HEK293 (cell line): ENCODE data around the gene SYNDIG1.

Experiments
- CTCF ChIA-PET: fragments of 350-600 bp; formaldehyde crosslinking; extraction: SDS; loops from one replicate; lab custom pipeline; 2021; ENCODE audit warnings: antibody characterized with exemption; lab: Yijun Ruan, JAX
- POLR2A ChIA-PET: fragments of 300-600 bp; formaldehyde crosslinking; extraction: SDS; loops from one replicate; lab custom pipeline; 2020; ENCODE audit warnings: antibody characterized with exemption, inconsistent platforms; lab: Yijun Ruan, JAX
- H3K27ac ChIP-seq: fragments of 200-500 bp; sonication (Bioruptor generic); 2 replicates; pipeline ENCODE4 v1.5.1; 2014; ENCODE audit warnings: low read depth, low read length, control low read depth, inconsistent platforms; ENCODE audit errors: extremely low read depth
- H3K36me3 ChIP-seq, 2 experiments: fragments of 200-500 bp in 1 of 2; sonication (Bioruptor generic) in 1 of 2; 1 replicate in 1 of 2; 2 replicates in 1 of 2; pipeline ENCODE4 v1.5.1; 2014 to 2017; ENCODE audit warnings: inconsistent platforms in 2 of 2, low read length in 2 of 2; ENCODE audit not compliant: control insufficient read depth in 2 of 2, insufficient read depth in 1 of 2
- H3K4me1 ChIP-seq: fragments of 200-500 bp; sonication (Bioruptor generic); 2 replicates; pipeline ENCODE4 v1.5.1; 2014; ENCODE audit warnings: mild to moderate bottlenecking, low read length, inconsistent platforms; ENCODE audit not compliant: control insufficient read depth, insufficient read depth
- H3K4me3 ChIP-seq: 2 replicates; pipeline ENCODE4 v1.5.1; 2011; ENCODE audit warnings: low read depth, mild to moderate bottlenecking, control low read depth, low read length, moderate library complexity
- H3K9me3 ChIP-seq: fragments of 200-500 bp; sonication (Bioruptor generic); 2 replicates; pipeline ENCODE4 v1.5.1; 2014; ENCODE audit warnings: low read depth, low read length, inconsistent platforms; ENCODE audit not compliant: control insufficient read depth, insufficient read depth
- GFI1B ChIP-seq: fragments of 450-650 bp; formaldehyde crosslinking; IDR thresholded peaks from 2 replicates; pipeline ENCODE4 v1.5.1; 2016; ENCODE audit warnings: missing biosample characterization, missing genetic modification characterization
- HOXD13 ChIP-seq: sonication (generic); formaldehyde crosslinking; IDR thresholded peaks from 2 replicates; pipeline ENCODE4 v1.8.0; 2022; ENCODE audit warnings: missing genetic modification reagents, borderline replicate concordance
- REPIN1 ChIP-seq: fragments of 450-650 bp; formaldehyde crosslinking; IDR thresholded peaks from 2 replicates; pipeline ENCODE4 v1.5.1; 2017; ENCODE audit warnings: missing biosample characterization, missing genetic modification characterization, low read depth
- WT1 ChIP-seq: fragments of 450-650 bp; formaldehyde crosslinking; IDR thresholded peaks from 2 replicates; pipeline ENCODE4 v1.5.1; 2016; ENCODE audit warnings: missing biosample characterization, missing genetic modification characterization
- ZBTB20 ChIP-seq: fragments of 450-650 bp; formaldehyde crosslinking; IDR thresholded peaks from 2 replicates; pipeline ENCODE4 v1.5.1; 2016; ENCODE audit warnings: missing biosample characterization, missing genetic modification characterization
- ZFHX2 ChIP-seq: fragments of 450-650 bp; formaldehyde crosslinking; conservative IDR thresholded peaks from 2 replicates; pipeline ENCODE4 v1.5.1; 2016; ENCODE audit warnings: missing biosample characterization, missing genetic modification characterization
- ZNF10 ChIP-seq: fragments of 450-650 bp; formaldehyde crosslinking; IDR thresholded peaks from 2 replicates; pipeline ENCODE4 v1.5.1; 2017; ENCODE audit warnings: missing biosample characterization, missing genetic modification characterization
- ZNF16 ChIP-seq: fragments of 450-650 bp; formaldehyde crosslinking; IDR thresholded peaks from 2 replicates; pipeline ENCODE4 v1.5.1; 2016; ENCODE audit warnings: low read depth, missing biosample characterization, missing genetic modification characterization
- ZNF23 ChIP-seq: fragments of 450-650 bp; formaldehyde crosslinking; IDR thresholded peaks from 2 replicates; pipeline ENCODE4 v1.5.1; 2016; ENCODE audit warnings: missing biosample characterization, missing genetic modification characterization, borderline replicate concordance
- ZNF280C ChIP-seq: fragments of 450-650 bp; formaldehyde crosslinking; IDR thresholded peaks from 2 replicates; pipeline ENCODE4 v1.5.1; 2016; ENCODE audit warnings: missing biosample characterization, missing genetic modification characterization
- ZNF292 ChIP-seq: fragments of 450-650 bp; formaldehyde crosslinking; IDR thresholded peaks from 2 replicates; pipeline ENCODE4 v1.5.1; 2016; ENCODE audit warnings: low read depth, missing biosample characterization, missing genetic modification characterization, borderline replicate concordance
- ZNF354C ChIP-seq: fragments of 450-650 bp; formaldehyde crosslinking; IDR thresholded peaks from 2 replicates; pipeline ENCODE4 v1.5.1; 2016; ENCODE audit warnings: missing biosample characterization, missing genetic modification characterization, low read depth, borderline replicate concordance
- ZNF362 ChIP-seq: fragments of 450-650 bp; formaldehyde crosslinking; IDR thresholded peaks from 2 replicates; pipeline ENCODE4 v1.5.1; 2016; ENCODE audit warnings: missing biosample characterization, missing genetic modification characterization
- ZNF501 ChIP-seq: fragments of 450-650 bp; formaldehyde crosslinking; IDR thresholded peaks from 2 replicates; pipeline ENCODE4 v1.5.1; 2016; ENCODE audit warnings: missing biosample characterization, missing genetic modification characterization
- ZNF513 ChIP-seq: fragments of 450-650 bp; IDR thresholded peaks from 2 replicates; pipeline ENCODE4 v1.5.1; 2018; ENCODE audit warnings: missing biosample characterization, missing genetic modification characterization
- ZNF518A ChIP-seq: fragments of 450-650 bp; formaldehyde crosslinking; conservative IDR thresholded peaks from 2 replicates; pipeline ENCODE4 v1.5.1; 2016; ENCODE audit warnings: low read depth, missing biosample characterization, missing genetic modification characterization
- ZNF639 ChIP-seq: fragments of 450-650 bp; formaldehyde crosslinking; IDR thresholded peaks from 2 replicates; pipeline ENCODE4 v1.5.1; 2016; ENCODE audit warnings: missing biosample characterization, missing genetic modification characterization
- ZNF830 ChIP-seq: fragments of 450-650 bp; IDR thresholded peaks from 2 replicates; pipeline ENCODE4 v1.5.0; 2018; ENCODE audit warnings: missing biosample characterization, missing genetic modification characterization, low read depth, mild to moderate bottlenecking, moderate library complexity

Gene SYNDIG1

GRCh38 chr20:24523661-24524060 lies 54.2 kb downstream of the SYNDIG1 start:
- Histone ChIP-seq H3K9me3 (no peaks in the 10 kb centered on the region), H3K27ac (no peak overlapping the region)
- POLR2A ChIA-PET = no interaction called here
- TF ChIP-seq ZNF518A (tag by site-specific recombination) (no peak), ZFHX2 (tag by site-specific recombination) (no peak), ZNF16 (no peak), ZNF830 (tag by site-specific recombination) (no peak), ZNF354C (tag by site-specific recombination) (no peak), ZNF639 (tag by site-specific recombination) (no peak), GFI1B (tag by site-specific recombination) (no peak), REPIN1 (no peak), ZNF362 (no peak), ZNF501 (no peak), WT1 (tag by site-specific recombination) (no peak)
- TF ChIP-seq, all 188 proteins: peak for 0
- Histone ChIP-seq H3K36me3 (no peaks in the 10 kb centered on the region), H3K4me1 (no peaks in the 10 kb centered on the region), H3K4me3 (no peak overlapping the region)
- CTCF ChIA-PET = interaction anchor here (0.6 kb wide), 1 partner anchor 120 kb away, joined by 4 read pairs; no protein-coding TSS in a partner anchor

GRCh38 chr20:24528583-24529368 lies 59.3 kb downstream of the SYNDIG1 start:
- Histone ChIP-seq H3K27ac (no peak overlapping the region), H3K9me3 (no peaks in the 10 kb centered on the region), H3K4me1 (no peaks in the 10 kb centered on the region), H3K4me3 (no peak overlapping the region), H3K36me3 (no peaks in the 10 kb centered on the region)
- no peak for TF ChIP-seq ZNF23 (tag by site-specific recombination)
- no peak for TF ChIP-seq ZBTB20 (tag by site-specific recombination)
- TF ChIP-seq ZNF513 = no peak
- no peak for TF ChIP-seq ZNF280C (tag by site-specific recombination)
- TF ChIP-seq ZNF639 (tag by site-specific recombination) = no peak
- no peak for TF ChIP-seq ZNF10 (tag by site-specific recombination)
- no peak for TF ChIP-seq ZNF292 (tag by site-specific recombination)
- TF ChIP-seq HOXD13 (CRISPR knock-in tag) = no peak
- ChIA-PET CTCF (no interaction called here), POLR2A (no interaction called here)
